KMS-11 (cell line): Measurements from ENCODE around the gene SUOX.

Experiments used
- H2AFZ ChIP-seq: fragments of 200-600 bp; sonication (generic); 2 replicates; pipeline ENCODE4 v1.6.1; 2016; ENCODE audit warnings: antibody characterized with exemption, mixed run types, low read depth
- H3K27ac ChIP-seq: fragments of 200-600 bp; sonication (generic); 2 replicates; pipeline ENCODE4 v1.6.1; 2016; ENCODE audit warnings: mild to moderate bottlenecking, mixed run types
- H3K27me3 ChIP-seq: fragments of 200-600 bp; sonication (generic); 2 replicates; pipeline ENCODE4 v1.6.1; 2017; ENCODE audit warnings: mild to moderate bottlenecking, low read depth, mixed run types, moderate library complexity; ENCODE audit not compliant: insufficient read depth
- H3K36me3 ChIP-seq: fragments of 200-600 bp; sonication (generic); 2 replicates; pipeline ENCODE4 v1.6.1; 2017; ENCODE audit warnings: mild to moderate bottlenecking, mixed run types; ENCODE audit not compliant: insufficient read depth
- H3K4me1 ChIP-seq: fragments of 200-600 bp; sonication (generic); 2 replicates; pipeline ENCODE4 v1.6.1; 2016; ENCODE audit warnings: mild to moderate bottlenecking, low read depth, mixed run types; ENCODE audit not compliant: poor library complexity, severe bottlenecking
- H3K4me2 ChIP-seq: fragments of 200-600 bp; sonication (generic); 2 replicates; pipeline ENCODE4 v1.7.0; 2016; ENCODE audit warnings: mild to moderate bottlenecking, mixed run types
- H3K4me3 ChIP-seq: fragments of 200-600 bp; sonication (generic); IDR thresholded peaks from 2 replicates; pipeline ENCODE4 v1.6.1; 2017; ENCODE audit warnings: low read depth, low read length, mixed read lengths; ENCODE audit not compliant: insufficient read depth
- H3K79me2 ChIP-seq: fragments of 200-600 bp; sonication (generic); 2 replicates; pipeline ENCODE4 v1.6.1; 2016; ENCODE audit warnings: low read depth, mixed run types; ENCODE audit not compliant: insufficient read depth
- H3K9ac ChIP-seq: fragments of 200-600 bp; sonication (generic); 2 replicates; pipeline ENCODE4 v1.6.1; 2016; ENCODE audit warnings: mild to moderate bottlenecking, mixed run types
- H4K20me1 ChIP-seq: fragments of 200-600 bp; sonication (generic); 2 replicates; pipeline ENCODE4 v1.6.1; 2016; ENCODE audit warnings: mild to moderate bottlenecking, mixed run types; ENCODE audit not compliant: insufficient read depth
- CTCF ChIP-seq: fragments of 200-600 bp; sonication (generic); conservative IDR thresholded peaks from 2 replicates; pipeline ENCODE4 v1.6.1; 2017; ENCODE audit warnings: low read depth, mild to moderate bottlenecking, antibody characterized with exemption, low read length, moderate library complexity, mixed read lengths

The SUOX gene

GRCh38 chr12:56013482-56013881 is 16.4 kb downstream of the SUOX start:
- Histone ChIP-seq H3K27me3 (no peaks in the 10 kb centered on the region), H3K36me3 (no peaks in the 10 kb centered on the region), H3K9ac (no peak overlapping the region), H3K4me3 (no peak overlapping the region), H3K4me1 (no peaks in the 10 kb centered on the region), H3K27ac (no peak overlapping the region), H3K4me2 (no peak overlapping the region), H3K79me2 (no peaks in the 10 kb centered on the region), H2AFZ (no peak overlapping the region), H4K20me1 (no peaks in the 10 kb centered on the region)
- TF ChIP-seq CTCF = no peak

- Histone ChIP-seq H2AFZ (no peak overlapping the region), H3K27me3 (no peaks in the 10 kb centered on the region), H4K20me1 (no peaks in the 10 kb centered on the region), H3K4me1 (no peaks in the 10 kb centered on the region), H3K4me3 (no peak overlapping the region), H3K9ac (no peak overlapping the region), H3K27ac (no peak overlapping the region), H3K4me2 (no peak overlapping the region), H3K36me3 (no peaks in the 10 kb centered on the region), H3K79me2 (no peaks in the 10 kb centered on the region)
- TF ChIP-seq CTCF = no peak
Observed at GRCh38 chr12:56014205-56014604, 17.1 kb downstream of the SUOX start.

GRCh38 chr12:56017181-56017580 is 20.1 kb downstream of the SUOX start:
- Histone ChIP-seq H3K27me3 (no peaks in the 10 kb centered on the region), H3K4me2 (no peak overlapping the region), H4K20me1 (no peaks in the 10 kb centered on the region), H3K9ac (no peak overlapping the region), H3K79me2 (no peaks in the 10 kb centered on the region), H3K4me3 (no peak overlapping the region), H3K36me3 (no peaks in the 10 kb centered on the region), H3K4me1 (no peaks in the 10 kb centered on the region), H3K27ac (no peak overlapping the region), H2AFZ (no peak overlapping the region)
- TF ChIP-seq CTCF = no peak

- no peaks in the 10 kb centered on the region for H3K79me2 ChIP-seq
Observed at GRCh38 chr12:56018356-56018755, 21.3 kb downstream of the SUOX start.

More at GRCh38 chr12:56018356-56018755, 21.3 kb downstream of the SUOX start:
- no peak overlapping the region for H3K27ac ChIP-seq
- no peaks in the 10 kb centered on the region for H3K4me1 ChIP-seq
- no peaks in the 10 kb centered on the region for H3K36me3 ChIP-seq
- no peak for TF ChIP-seq CTCF
- no peak overlapping the region for H3K4me3 ChIP-seq
- H4K20me1 ChIP-seq = no peaks in the 10 kb centered on the region
- no peaks in the 10 kb centered on the region for H3K27me3 ChIP-seq
- H3K4me2 ChIP-seq = no peak overlapping the region
- no peak overlapping the region for H3K9ac ChIP-seq
- no peak overlapping the region for H2AFZ ChIP-seq
